Transverse colon (tissue), 3 donors: ENCODE results near the gene RBM47.

ENCODE experiments used
- EP300 ChIP-seq: sonication (generic); formaldehyde crosslinking; IDR thresholded peaks from one replicate; pipeline ENCODE4 v1.6.1; 2017; ENCODE audit warnings: antibody characterized with exemption, low read depth
- POLR2A ChIP-seq: fragments of 450-650 bp; IDR thresholded peaks from one replicate; pipeline ENCODE4 v1.6.1; 2016; ENCODE audit warnings: antibody characterized with exemption, mild to moderate bottlenecking, moderate library complexity
- POLR2AphosphoS5 ChIP-seq, 3 donors: sonication (generic); formaldehyde crosslinking; IDR thresholded peaks; one replicate each; pipeline ENCODE4 v1.6.1; 2016; ENCODE audit warnings: antibody characterized with exemption in 3 of 3

DNA sequence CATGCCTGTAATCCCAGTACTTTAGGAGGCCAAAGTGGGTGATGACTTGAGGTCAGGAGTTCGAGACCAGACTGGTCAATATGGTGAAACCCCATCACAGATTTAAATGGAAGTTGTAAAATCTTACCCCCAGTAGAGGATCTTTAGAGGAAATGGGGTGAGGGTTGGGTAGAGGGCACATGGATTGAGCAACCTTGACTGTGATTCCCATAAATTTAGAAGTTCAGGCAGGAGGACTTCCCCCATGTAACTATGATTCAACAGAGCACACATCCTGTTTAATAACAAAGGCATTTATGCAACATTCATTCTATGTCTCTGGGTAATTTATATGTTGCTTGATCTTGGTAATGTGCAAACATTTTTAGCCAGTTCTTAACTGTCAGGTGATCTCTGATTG lies 143.1 kb downstream of the RBM47 start:
- TF ChIP-seq POLR2A: no peak
- no peak for TF ChIP-seq POLR2AphosphoS5 (IDR thresholded peaks at IDR 0.05)
- TF ChIP-seq EP300: no peak
